ENCODE results near the gene UQCRHL. TPM values are rescaled to one million over a fixed set of nuclear protein-coding genes. Genes with fewer than 3 reads are reported as not detected.
A peak's percentile ranks its signal among the peaks of the same experiment; 100 is the strongest.

The UQCRHL gene
- total RNA-seq, 8 experiments from 2014 or later, result 2.7 to 7.2 (median 5.9) TPM

- Histone ChIP-seq H3K4me1 (replicated peaks in 1 of 2) (peaks cover 3 to 6% of the 10 kb centered on the region in 2 donors), H3K27ac (no peak overlapping the region), H3K4me3 (no peak overlapping the region)
- in situ Hi-C loops (cut with MboI; ENCODE audit: low pct_unique_long_range_greater_than_20kb in 2 of 9, low sequenced_read_pairs in 9 of 9, unreplicated experiment in 9 of 9), result no loop called here
- ATAC-seq (replicated peaks in 6 of 8), result no peak
- WGBS, 10 experiments, result 0 to 100% (median 75%) methylated on average over 1 to 5 of the region's 6 CpGs; no CpG with 5 or more reads in 2 of the 10 experiments
Measured at GRCh38 chr1:15771836-15772515, 35.5 kb downstream of the UQCRHL start.

DNA sequence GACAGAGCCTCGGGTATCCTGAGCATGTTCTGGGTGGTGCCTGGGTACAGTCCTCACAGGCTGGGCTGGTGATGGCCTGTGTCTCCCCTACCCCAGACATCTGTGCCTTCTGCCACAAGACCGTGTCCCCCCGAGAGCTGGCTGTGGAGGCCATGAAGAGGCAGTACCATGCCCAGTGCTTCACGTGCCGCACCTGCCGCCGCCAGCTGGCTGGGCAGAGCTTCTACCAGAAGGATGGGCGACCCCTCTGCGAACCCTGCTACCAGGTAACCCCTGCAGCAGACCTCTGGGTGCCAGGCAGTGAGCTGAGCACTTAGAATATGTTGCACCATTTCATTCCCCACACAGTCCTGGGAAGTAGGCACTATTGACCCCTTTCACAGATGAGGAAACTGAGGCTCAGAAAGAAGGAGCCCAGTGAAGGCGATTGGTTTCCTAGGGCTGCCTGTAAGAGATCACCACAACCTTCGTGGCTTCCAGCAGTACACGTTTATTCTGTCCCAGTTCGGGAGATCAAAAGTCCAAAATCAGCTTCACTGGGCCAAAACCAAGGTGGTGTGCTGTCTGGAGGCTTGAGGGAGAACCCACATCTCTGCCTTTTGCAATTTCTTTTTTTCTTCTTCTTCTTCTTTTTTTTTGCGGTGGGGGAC is 37.0 kb downstream of the UQCRHL start:
- 30 to 100% (median 93%) methylated on average over 1 to 14 of the region's 14 CpGs; no CpG with 5 or more reads in 1 of the 10 experiments for WGBS, 10 experiments

DNA sequence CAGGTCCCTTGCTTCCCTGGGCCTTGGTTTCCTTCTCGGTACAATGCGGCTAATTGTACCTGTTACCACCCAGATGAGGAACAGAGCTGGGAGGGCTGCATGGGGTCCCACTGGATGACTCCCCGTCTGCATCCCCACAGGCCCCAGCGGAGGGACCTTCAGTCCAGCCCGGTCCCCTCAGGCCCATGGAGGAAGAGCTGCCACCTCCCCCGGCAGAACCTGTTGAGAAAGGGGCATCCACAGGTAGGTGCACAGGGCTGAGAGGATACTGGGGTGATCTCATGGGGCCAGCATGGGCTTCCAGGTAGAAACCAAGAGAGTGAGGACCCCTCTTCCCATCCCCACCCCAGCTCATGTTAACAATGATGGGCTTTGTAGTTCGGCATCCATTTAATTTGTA is 39.1 kb downstream of the UQCRHL start:
- in situ Hi-C loops (cut with MboI; ENCODE audit: low pct_unique_long_range_greater_than_20kb in 2 of 9, low sequenced_read_pairs in 9 of 9, unreplicated experiment in 9 of 9), result no loop called here
- no peaks in the 10 kb centered on the region for H3K4me1 ChIP-seq (replicated peaks in 1 of 2)
- WGBS, 10 experiments, result 84 to 100% (median 97%) methylated on average over 1 to 5 of the region's 7 CpGs; no CpG with 5 or more reads in 4 of the 10 experiments
- no peak overlapping the region for H3K27ac ChIP-seq
- H3K4me3 ChIP-seq, result no peak overlapping the region
- ATAC-seq (replicated peaks in 6 of 8), result no peak

More for the DNA sequence above, 37.0 kb downstream of the UQCRHL start:
- in situ Hi-C loops (cut with MboI; ENCODE audit: low pct_unique_long_range_greater_than_20kb in 2 of 9, low sequenced_read_pairs in 9 of 9, unreplicated experiment in 9 of 9), result no loop called here
- no peaks in the 10 kb centered on the region for H3K4me1 ChIP-seq (replicated peaks in 1 of 2)
- no peak overlapping the region for H3K27ac ChIP-seq
- no peak for ATAC-seq (replicated peaks in 6 of 8)
- no peak overlapping the region for H3K4me3 ChIP-seq

DNA sequence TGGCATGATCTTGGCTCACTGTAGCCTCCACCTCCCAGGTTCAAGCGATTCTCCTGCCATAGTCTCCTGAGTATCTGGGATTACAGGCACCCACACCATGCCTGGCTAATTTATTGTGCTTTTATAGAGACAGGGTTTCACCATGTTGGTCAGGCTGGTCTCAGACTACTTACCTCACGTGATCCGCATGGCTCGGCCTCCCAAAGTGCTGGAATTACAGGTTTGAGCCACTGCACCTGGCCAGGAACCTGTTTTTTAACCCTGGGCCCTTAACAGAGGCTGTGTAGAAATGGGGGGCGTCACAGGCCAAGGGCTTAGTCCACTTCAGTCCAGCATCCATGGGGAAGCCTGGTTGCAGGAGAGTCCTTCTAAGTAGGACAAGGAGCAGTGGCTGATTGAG is 39.5 kb downstream of the UQCRHL start:
- H3K27ac ChIP-seq, result no peak overlapping the region
- in situ Hi-C loops (cut with MboI; ENCODE audit: low pct_unique_long_range_greater_than_20kb in 2 of 9, low sequenced_read_pairs in 9 of 9, unreplicated experiment in 9 of 9), result no loop called here
- no peak for ATAC-seq (replicated peaks in 6 of 8)
- H3K4me3 ChIP-seq, result no peak overlapping the region
- 72 to 95% (median 81%) methylated on average over 1 to 5 of the region's 5 CpGs; no CpG with 5 or more reads in 4 of the 10 experiments for WGBS, 10 experiments
- no peaks in the 10 kb centered on the region for H3K4me1 ChIP-seq (replicated peaks in 1 of 2)

- Histone ChIP-seq H3K4me1 (replicated peaks in 1 of 2) (peaks cover 2 to 3% of the 10 kb centered on the region in 2 donors), H3K27ac (no peak overlapping the region), H3K4me3 (no peak overlapping the region)
- peak in 7 of 8 experiments; percentile 55 to 94 (median 60) for ATAC-seq (replicated peaks in 6 of 8)
- WGBS, 10 experiments, result 47 to 100% (median 73%) methylated on average over 2 to 10 of the region's 20 CpGs; no CpG with 5 or more reads in 2 of the 10 experiments
- in situ Hi-C loops (cut with MboI; ENCODE audit: low pct_unique_long_range_greater_than_20kb in 2 of 9, low sequenced_read_pairs in 9 of 9, unreplicated experiment in 9 of 9), result no loop called here
Measured at GRCh38 chr1:15765495-15766194, 41.8 kb downstream of the UQCRHL start.

DNA sequence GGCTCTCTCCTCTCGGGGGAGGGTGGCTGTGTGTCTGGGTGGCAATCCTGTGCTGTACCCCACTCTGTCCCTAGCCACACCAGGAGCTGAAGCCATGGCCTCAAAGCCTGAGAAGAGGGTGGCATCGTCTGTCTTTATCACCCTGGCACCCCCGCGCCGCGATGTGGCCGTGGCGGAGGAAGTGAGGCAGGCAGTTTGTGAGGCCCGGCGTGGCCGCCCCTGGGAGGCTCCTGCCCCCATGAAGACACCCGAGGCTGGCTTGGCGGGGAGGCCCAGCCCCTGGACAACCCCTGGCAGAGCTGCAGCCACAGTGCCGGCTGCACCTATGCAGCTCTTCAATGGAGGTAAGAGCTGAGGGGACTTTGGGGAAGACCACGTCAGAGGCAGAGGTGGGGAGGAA is 42.6 kb downstream of the UQCRHL start:
- ATAC-seq (replicated peaks in 6 of 8), result peak in 2 of 8 experiments; percentile 3 to 6
- Histone ChIP-seq H3K4me1 (replicated peaks in 1 of 2) (peaks cover 7 to 9% of the 10 kb centered on the region in 2 donors), H3K27ac (no peak overlapping the region), H3K4me3 (no peak overlapping the region)
- 67 to 97% (median 96%) methylated on average over 1 to 14 of the region's 15 CpGs; no CpG with 5 or more reads in 5 of the 10 experiments for WGBS, 10 experiments
- in situ Hi-C loops (cut with MboI; ENCODE audit: low pct_unique_long_range_greater_than_20kb in 2 of 9, low sequenced_read_pairs in 9 of 9, unreplicated experiment in 9 of 9), result no loop called here

DNA sequence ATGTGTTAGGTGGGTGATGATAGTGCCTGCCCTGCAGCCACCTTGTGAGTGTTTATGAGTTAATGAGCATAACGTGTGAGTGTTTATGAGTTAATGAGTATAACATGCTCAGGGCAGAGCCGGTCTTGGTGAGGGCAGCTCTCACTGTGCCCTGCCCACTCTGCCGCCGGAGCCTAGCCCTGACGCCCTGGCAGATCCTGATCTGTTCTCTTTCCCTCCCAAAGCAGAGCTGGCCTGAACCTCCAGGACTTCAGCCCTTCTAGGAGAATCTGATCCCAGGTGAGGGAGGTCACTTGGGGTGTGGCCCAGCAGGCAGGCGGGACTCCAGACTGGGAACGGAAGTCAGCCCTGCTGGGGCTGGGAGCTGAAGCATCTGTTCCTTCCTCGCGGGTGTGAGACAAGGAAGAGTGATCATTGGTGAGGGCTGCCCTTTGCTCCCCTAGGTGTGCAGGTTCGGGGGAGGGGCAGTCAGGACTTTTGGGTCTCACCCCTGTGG is 43.1 kb downstream of the UQCRHL start:
- in situ Hi-C loops (cut with MboI; ENCODE audit: low pct_unique_long_range_greater_than_20kb in 2 of 9, low sequenced_read_pairs in 9 of 9, unreplicated experiment in 9 of 9), result no loop called here
- whole genome bisulfite sequencing, 10 experiments, result 0 to 100% (median 86%) methylated on average over 1 to 8 of the region's 10 CpGs; no CpG with 5 or more reads in 4 of the 10 experiments
- H3K27ac ChIP-seq, result no peak overlapping the region
- peak in 3 of 8 experiments; percentile 10 to 31 (median 15) for ATAC-seq (replicated peaks in 6 of 8)
- peaks cover 12 to 14% of the 10 kb centered on the region in 2 donors for H3K4me1 ChIP-seq (replicated peaks in 1 of 2)
- no peak overlapping the region for H3K4me3 ChIP-seq

DNA sequence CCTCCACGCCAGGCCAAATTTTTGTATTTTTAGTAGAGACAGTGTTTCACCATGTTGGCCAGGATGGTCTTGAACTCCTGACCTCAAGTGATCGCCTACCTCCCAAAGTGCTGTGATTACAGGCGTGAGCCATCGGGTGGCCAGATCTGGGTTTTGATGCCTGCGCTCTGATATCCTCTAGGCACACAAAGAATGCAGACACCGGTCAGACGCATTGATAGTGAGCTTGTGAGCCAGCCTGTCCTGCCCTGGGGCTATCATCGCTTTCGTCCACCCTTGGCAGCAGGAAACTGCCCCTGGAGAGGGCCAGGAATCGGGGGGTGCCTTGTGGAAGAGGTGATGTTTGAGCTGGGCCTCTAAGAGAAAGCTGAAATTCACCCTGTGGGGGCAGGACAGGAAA is 44.9 kb downstream of the UQCRHL start:
- in situ Hi-C loops (cut with MboI; ENCODE audit: low pct_unique_long_range_greater_than_20kb in 2 of 9, low sequenced_read_pairs in 9 of 9, unreplicated experiment in 9 of 9), result no loop called here
- Histone ChIP-seq H3K27ac (no peak overlapping the region), H3K4me1 (replicated peaks in 1 of 2) (peaks cover 21 to 22% of the 10 kb centered on the region in 2 donors), H3K4me3 (no peak overlapping the region)
- ATAC-seq (replicated peaks in 6 of 8), result no peak
- 40 to 92% (median 75%) methylated on average over 1 to 10 of the region's 10 CpGs; no CpG with 5 or more reads in 2 of the 10 experiments for WGBS, 10 experiments

DNA sequence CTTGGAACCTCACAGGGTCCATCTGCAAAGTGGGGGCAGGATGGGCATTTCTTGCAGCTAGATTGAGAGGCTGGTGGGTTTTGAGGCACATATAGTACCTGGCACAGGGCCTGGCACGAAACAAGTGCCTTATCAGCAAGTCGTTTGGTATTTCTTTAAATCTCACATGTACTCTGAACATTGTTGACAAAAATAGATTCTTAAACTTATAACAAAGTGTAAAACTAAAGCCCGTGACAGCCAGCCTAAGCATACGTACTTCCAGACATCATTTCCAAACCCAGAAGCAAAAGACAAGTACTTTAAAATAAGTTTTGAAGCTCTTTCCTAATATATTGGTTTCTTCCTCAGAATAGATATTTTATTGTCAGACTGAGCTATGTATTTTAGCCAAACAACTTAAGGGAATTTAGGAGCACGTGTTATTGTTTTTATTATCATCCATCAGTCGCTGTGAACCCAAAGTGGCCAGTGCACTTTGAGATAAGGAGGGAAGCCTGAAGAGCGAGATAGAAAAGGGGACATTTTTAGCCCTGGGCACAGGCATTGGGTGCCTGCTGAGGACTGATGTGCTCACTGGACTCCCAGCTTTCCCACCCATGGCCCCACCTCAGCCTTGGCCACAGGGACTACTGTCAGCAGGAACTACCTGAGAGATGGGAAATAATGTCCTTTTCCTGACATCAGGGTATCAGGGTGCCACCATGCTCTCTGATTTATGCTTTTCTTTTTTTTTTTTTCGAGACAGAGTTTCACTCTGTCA is 45.9 kb downstream of the UQCRHL start:
- H3K4me1 ChIP-seq (replicated peaks in 1 of 2), result peaks cover 28% of the 10 kb centered on the region in 2 donors
- no peak overlapping the region for H3K27ac ChIP-seq
- in situ Hi-C loops (cut with MboI; ENCODE audit: low pct_unique_long_range_greater_than_20kb in 2 of 9, low sequenced_read_pairs in 9 of 9, unreplicated experiment in 9 of 9), result no loop called here
- WGBS, 10 experiments, result 57 to 95% (median 91%) methylated on average over 1 to 8 of the region's 8 CpGs
- ATAC-seq (replicated peaks in 6 of 8), result no peak
- no peak overlapping the region for H3K4me3 ChIP-seq

DNA sequence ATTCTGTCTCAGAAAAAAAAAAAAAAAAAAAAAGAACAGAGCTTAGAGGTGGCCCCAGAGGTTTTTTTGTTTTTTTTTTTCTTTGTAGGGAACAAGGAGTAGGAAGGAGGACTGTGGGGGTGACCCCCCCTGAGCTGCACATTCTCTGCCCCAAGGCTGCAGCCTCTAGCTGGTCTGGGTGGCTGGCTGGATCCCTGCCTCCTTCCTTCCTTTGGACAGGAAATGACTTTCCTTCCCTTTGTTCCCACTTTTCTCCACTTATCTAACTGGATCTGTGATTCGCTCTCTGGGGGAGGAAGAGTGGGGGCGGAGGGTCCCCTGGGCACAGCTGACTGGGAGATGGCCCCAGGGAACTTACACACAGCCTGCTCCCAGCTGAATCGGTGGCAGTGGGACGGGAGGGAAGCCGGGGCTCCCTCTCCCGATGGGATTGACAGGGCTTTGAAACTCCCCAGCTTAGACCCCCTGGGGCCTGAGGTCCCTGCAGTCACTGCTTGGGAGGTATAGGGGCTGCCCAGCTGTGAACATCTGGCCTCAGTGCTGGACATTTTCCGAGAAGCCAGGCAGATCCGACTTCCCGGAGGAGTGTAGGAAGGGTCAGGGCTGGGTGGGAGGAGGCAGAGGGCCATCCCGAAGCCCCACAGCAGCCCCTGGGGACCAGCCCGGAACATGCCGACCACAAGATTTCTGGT is 46.8 kb downstream of the UQCRHL start:
- ATAC-seq (replicated peaks in 6 of 8), result peak in 3 of 8 experiments; percentile 2 to 21 (median 10)
- H3K4me3 ChIP-seq, result no peak overlapping the region
- peaks cover 28% of the 10 kb centered on the region in 2 donors for H3K4me1 ChIP-seq (replicated peaks in 1 of 2)
- 10 to 70% (median 51%) methylated on average over 1 to 8 of the region's 12 CpGs; no CpG with 5 or more reads in 3 of the 10 experiments for WGBS, 10 experiments
- in situ Hi-C loops (cut with MboI; ENCODE audit: low pct_unique_long_range_greater_than_20kb in 2 of 9, low sequenced_read_pairs in 9 of 9, unreplicated experiment in 9 of 9), result no loop called here
- no peak overlapping the region for H3K27ac ChIP-seq

DNA sequence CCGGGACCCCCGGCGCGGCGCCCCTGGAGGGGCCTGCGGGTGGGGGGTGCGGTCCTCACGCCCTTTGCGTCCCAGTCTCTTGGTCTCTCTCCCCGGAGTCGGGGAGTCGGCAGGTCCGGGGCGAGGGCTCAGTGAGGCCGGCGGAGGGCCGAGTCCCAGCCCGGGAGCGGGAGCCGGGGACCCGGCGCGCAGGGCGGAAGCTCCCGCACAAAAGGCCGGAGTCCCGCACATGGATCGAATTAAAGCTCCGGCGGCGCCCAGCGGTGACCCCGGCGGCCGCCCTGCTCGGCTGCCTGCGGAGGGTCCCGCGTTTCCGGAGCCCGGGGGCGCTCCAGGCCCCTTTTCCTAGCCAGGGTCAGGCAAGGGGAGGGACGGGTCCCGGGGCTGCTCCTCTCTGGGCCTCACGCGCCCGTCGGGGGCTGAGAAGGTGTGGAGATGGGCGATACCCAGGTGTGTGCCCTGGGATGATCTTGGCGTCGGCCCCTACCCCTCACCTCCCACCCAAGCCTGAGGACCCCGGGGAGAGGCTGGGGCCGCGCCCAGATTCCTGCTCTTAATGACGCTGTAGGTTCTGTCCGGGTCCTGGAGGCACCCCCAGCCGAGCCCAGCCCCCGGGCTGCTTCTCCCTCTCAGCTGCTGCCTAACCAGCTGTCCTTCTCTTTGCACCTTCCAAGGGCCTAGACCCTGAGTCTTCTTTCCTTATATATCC is 48.3 kb downstream of the UQCRHL start:
- peak; percentile 17 to 75 (median 47) for ATAC-seq (replicated peaks in 6 of 8)
- in situ Hi-C loops (cut with MboI; ENCODE audit: low pct_unique_long_range_greater_than_20kb in 2 of 9, low sequenced_read_pairs in 9 of 9, unreplicated experiment in 9 of 9), result no loop called here
- Histone ChIP-seq H3K27ac (peak overlapping the region; percentile 14 to 58), H3K4me3 (peak overlapping the region; percentile 53 to 93 (median 63)), H3K4me1 (replicated peaks in 1 of 2) (peaks cover 28% of the 10 kb centered on the region in 2 donors)
- WGBS, 10 experiments, result 0 to 20% (median 3%) methylated on average over 4 to 20 of the region's 58 CpGs; no CpG with 5 or more reads in 7 of the 10 experiments
